IPS-20b (cell line): ENCODE results near the gene SCFD2.
"Not testable (repeated sequence)": the region's sequence is repeated elsewhere in the genome, so short reads cannot be mapped to it uniquely, and the experiment has no call there.

Source experiments
- H3K27ac ChIP-seq: one replicate; pipeline ENCODE4 v1.5.1; 2013; ENCODE audit warnings: low read length
- H3K27me3 ChIP-seq: 2 replicates; pipeline ENCODE4 v1.6.1; 2013; ENCODE audit warnings: mild to moderate bottlenecking, low read length, inconsistent platforms; ENCODE audit not compliant: insufficient read depth
- H3K36me3 ChIP-seq: 2 replicates; pipeline ENCODE4 v1.6.1; 2013; ENCODE audit warnings: low read depth, mild to moderate bottlenecking, inconsistent platforms, low read length, moderate library complexity; ENCODE audit not compliant: insufficient read depth
- H3K4me1 ChIP-seq: 2 replicates; pipeline ENCODE4 v1.6.1; 2013; ENCODE audit warnings: mild to moderate bottlenecking, control low read depth, inconsistent platforms, low read length, moderate library complexity; ENCODE audit not compliant: insufficient read depth
- H3K4me3 ChIP-seq: 2 replicates; pipeline ENCODE4 v1.5.1; 2013; ENCODE audit warnings: mild to moderate bottlenecking, low read length, inconsistent platforms
- H3K9ac ChIP-seq: 2 replicates; pipeline ENCODE4 v1.6.1; 2013; ENCODE audit warnings: low read depth, mild to moderate bottlenecking, inconsistent platforms, low read length, moderate library complexity
- H3K9me3 ChIP-seq: 2 replicates; pipeline ENCODE4 v1.6.1; 2013; ENCODE audit warnings: mild to moderate bottlenecking, low read depth, low read length, inconsistent platforms; ENCODE audit not compliant: insufficient read depth

Gene SCFD2

DNA sequence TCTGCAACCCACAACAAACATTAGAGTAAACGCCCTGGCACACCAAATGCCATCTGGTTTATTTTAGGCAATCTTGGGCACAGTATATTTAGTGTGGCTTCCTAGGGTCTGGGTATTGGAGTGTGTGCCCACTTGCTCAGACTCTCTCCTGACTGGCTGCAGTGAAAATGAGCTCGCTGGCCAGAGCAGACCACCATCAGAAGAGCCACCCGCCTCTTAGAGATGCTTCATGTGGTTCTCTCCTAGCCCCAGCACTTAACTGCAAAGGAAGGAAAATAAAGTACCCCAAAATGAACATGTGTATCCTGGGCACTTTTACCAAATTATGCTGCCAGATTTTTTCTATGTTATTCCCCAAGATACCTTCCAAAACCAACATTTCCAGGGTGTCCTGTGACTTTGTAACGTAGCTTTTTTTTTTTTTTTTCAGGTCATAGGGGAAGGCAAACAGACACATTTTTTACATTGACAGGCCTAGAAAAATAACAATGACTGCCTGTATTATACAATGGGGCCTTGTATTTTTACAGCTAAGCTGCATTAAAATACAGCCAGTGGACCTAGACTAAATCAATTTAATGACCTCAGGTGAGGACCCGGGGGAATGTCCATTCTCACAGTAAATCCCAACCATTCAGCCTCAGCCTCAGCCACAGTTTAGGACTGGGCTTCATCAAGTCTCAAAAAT is 310.0 kb downstream of the SCFD2 start:
- H3K9ac ChIP-seq = no peak overlapping the region

DNA sequence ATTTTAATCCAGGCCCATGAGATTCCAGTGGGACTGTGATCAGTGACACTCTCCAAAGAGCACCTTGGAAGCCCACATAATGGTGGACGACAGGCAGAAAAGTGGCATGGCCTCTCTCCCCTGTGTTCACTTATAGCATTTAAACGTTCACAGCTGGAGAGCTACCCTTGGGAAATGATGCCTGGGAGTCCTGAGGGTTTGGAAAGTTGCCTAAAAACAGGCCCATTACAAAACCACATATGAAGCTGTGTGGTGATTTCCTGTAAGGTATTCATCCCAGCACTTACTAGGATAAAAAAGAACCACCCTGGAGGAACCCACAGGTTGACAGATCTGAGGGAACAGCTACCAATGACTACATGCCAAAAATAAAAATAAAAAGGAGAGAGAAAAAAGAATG is 310.6 kb downstream of the SCFD2 start:
- Histone ChIP-seq H3K9ac (no peak overlapping the region), H3K27ac (no peak overlapping the region), H3K27me3 (no peaks in the 10 kb centered on the region), H3K4me1 (no peaks in the 10 kb centered on the region), H3K9me3 (no peaks in the 10 kb centered on the region), H3K36me3 (no peaks in the 10 kb centered on the region), H3K4me3 (no peak overlapping the region)

More for the DNA sequence above, 310.0 kb downstream of the SCFD2 start:
- H3K9me3 ChIP-seq = no peaks in the 10 kb centered on the region
- no peaks in the 10 kb centered on the region for H3K27me3 ChIP-seq
- no peaks in the 10 kb centered on the region for H3K36me3 ChIP-seq
- no peak overlapping the region for H3K4me3 ChIP-seq
- no peak overlapping the region for H3K27ac ChIP-seq
- no peaks in the 10 kb centered on the region for H3K4me1 ChIP-seq

DNA sequence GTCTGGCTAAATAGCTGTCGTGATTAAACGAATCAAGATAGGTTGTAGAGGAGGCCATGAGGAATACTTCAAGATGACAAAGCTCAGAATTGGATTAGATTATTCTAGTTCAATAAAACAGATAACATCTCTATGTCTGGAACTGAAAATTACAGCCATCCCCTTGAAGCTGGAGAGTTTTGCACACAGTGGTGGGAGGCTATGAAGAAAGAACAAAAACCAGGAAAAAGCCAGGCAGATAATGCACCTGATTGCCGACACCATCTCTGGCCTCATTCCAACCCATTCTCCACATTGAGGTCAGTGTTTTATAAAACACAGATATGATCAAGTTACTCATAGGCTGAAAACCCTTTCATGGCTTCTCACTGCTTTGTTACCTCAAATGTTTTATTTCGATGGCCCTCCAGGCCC is 315.5 kb downstream of the SCFD2 start:
- Histone ChIP-seq H3K4me1 (no peaks in the 10 kb centered on the region), H3K9me3 (no peaks in the 10 kb centered on the region), H3K4me3 (no peak overlapping the region), H3K27me3 (no peaks in the 10 kb centered on the region), H3K9ac (no peak overlapping the region), H3K27ac (no peak overlapping the region), H3K36me3 (no peaks in the 10 kb centered on the region)

DNA sequence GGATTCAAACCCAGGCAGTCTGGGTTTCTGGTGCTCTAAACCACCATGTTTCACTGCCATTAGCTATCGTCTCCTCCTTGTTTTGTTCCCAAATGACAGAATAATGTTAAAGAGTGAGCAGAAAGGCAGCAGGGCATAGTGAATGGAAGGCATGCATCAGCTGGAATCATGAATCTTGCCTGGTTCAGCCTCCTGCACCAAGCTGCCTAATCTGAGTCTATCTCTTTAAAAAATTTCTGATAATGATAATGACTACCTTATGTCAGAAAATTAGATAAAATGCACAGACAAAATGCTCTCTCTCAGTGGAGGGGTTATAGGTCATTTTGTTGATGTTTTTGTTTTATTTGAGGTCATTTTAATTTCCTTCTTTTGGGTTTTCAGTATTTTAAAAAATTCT is 316.3 kb downstream of the SCFD2 start:
- H3K27me3 ChIP-seq = no peaks in the 10 kb centered on the region
- H3K27ac ChIP-seq = no peak overlapping the region
- no peak overlapping the region for H3K4me3 ChIP-seq
- H3K4me1 ChIP-seq = no peaks in the 10 kb centered on the region
- H3K36me3 ChIP-seq = no peaks in the 10 kb centered on the region
- no peaks in the 10 kb centered on the region for H3K9me3 ChIP-seq
- no peak overlapping the region for H3K9ac ChIP-seq

DNA sequence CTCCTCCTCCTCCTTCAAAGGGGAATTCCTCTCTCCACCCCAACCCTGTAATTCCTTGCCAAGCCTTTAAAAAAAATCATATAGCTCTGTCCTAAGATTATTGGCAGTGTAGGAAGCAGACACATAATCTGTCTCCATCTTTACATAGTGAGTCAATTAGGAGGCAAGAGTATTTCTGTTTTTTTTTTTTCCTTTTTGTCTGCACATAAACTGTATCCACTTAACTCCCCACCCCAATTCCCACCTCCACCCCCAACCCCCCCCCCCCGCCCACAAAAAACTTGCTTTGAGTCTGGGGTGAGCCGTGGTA is 321.3 kb downstream of the SCFD2 start:
- Histone ChIP-seq H3K4me3 (no peak overlapping the region), H3K27me3 (no peaks in the 10 kb centered on the region), H3K9me3 (no peaks in the 10 kb centered on the region), H3K36me3 (no peaks in the 10 kb centered on the region), H3K9ac (no peak overlapping the region), H3K4me1 (no peaks in the 10 kb centered on the region), H3K27ac (no peak overlapping the region)

DNA sequence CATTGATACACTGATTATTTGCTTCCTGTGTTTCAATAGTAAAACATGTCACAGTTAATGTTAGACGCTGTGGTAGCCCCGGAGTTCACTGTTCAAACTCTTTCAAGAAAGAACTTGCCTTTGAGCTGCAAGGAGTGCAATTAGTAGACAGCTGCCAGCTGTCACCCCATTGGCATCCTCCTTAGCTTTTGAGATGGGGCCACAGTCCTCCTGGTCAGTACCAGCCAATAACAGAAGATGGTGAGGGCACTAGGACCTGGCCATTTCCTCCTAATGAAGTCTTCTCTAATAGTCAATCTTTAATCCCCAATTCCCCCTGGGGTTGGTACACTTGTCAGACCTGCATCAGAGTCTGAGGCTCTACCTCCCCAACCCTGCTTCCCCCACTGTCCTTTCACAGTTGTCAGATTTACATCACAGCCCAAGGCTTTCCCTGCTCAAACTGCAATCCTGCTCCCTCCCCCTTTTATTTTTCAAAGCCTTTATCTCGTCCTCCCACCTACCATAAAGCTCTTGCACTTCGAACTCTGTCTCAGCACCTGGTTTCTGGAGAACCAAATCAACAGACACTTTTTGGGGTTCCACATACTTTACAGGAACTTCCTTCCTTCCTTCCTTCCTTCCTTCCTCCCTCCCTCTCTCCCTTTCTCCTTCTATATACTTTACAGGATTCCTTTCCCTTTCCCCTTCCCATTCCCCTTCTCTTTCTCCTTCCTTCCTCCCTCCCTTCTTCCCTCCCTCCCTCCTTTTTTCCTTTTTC is 321.8 kb downstream of the SCFD2 start:
- Histone ChIP-seq H3K9me3 (no peaks in the 10 kb centered on the region), H3K4me3 (no peak overlapping the region), H3K27ac (no peak overlapping the region), H3K4me1 (no peaks in the 10 kb centered on the region), H3K36me3 (no peaks in the 10 kb centered on the region), H3K27me3 (no peaks in the 10 kb centered on the region), H3K9ac (no peak overlapping the region)

DNA sequence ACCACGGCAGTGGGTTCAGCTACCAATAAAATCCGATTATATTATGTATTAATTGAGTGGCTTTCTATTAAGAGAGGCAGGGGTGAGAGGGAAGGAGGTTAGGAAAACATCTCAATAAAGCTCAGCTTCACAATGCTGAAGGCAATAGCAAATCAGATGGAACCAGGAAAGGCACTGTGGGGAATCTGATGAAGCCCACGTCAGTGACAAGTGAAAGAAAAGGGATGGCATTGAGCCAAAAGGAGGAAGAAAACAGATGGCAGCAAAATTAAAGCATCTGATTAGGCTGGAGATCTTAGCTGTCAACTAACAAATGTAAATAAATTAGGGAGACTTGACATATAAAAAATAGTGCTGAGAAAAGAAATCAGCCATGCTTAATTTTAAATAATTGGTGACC is 322.8 kb downstream of the SCFD2 start:
- H3K36me3 ChIP-seq = no peaks in the 10 kb centered on the region
- no peak overlapping the region for H3K4me3 ChIP-seq
- H3K4me1 ChIP-seq = no peaks in the 10 kb centered on the region
- H3K27ac ChIP-seq = no peak overlapping the region
- H3K27me3 ChIP-seq = no peaks in the 10 kb centered on the region
- H3K9ac ChIP-seq = no peak overlapping the region
- no peaks in the 10 kb centered on the region for H3K9me3 ChIP-seq

DNA sequence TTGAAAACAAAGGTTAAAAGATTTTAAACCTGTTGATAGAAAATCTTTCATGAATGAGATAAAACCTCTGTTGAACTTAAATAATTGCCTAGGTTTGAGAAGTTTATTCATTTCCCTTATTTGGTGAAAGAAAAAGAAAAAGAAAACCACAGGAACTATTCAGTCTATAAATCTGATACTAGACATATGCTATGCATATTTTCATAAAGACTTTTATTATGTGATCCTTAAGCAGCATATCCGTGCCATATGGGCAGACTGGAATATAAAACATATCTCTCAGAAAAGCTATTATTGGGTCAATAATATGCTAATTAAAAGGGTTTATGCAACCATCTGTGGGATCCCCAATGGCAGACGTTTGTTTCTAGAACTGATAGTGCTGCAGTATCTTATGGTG is 325.0 kb downstream of the SCFD2 start:
- no peaks in the 10 kb centered on the region for H3K27me3 ChIP-seq
- H3K9me3 ChIP-seq = no peaks in the 10 kb centered on the region

DNA sequence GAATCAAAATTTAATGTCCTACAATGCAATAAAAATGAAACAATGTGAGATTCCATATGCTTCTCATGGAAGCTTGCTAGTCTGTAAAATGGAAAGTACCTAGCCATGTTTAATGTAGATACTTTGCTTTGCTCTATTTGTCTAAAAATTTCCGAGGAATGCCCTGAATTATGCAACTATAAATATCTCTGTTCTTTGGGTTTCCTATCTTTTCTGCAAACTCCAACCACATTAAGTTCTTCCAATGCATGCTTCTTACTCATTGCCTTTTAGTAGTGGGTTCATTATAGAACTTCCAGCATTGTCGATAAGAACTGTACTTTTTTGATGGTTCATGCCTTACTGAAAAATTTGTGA is 325.4 kb downstream of the SCFD2 start:
- H3K9me3 ChIP-seq = no peaks in the 10 kb centered on the region
- no peaks in the 10 kb centered on the region for H3K27me3 ChIP-seq
- no peak overlapping the region for H3K27ac ChIP-seq
- no peak overlapping the region for H3K4me3 ChIP-seq
- no peaks in the 10 kb centered on the region for H3K36me3 ChIP-seq
- H3K4me1 ChIP-seq = no peaks in the 10 kb centered on the region
- H3K9ac ChIP-seq = no peak overlapping the region

More for the DNA sequence above, 325.0 kb downstream of the SCFD2 start:
- Histone ChIP-seq H3K27ac (no peak overlapping the region), H3K36me3 (no peaks in the 10 kb centered on the region), H3K9ac (no peak overlapping the region), H3K4me1 (no peaks in the 10 kb centered on the region), H3K4me3 (no peak overlapping the region)

DNA sequence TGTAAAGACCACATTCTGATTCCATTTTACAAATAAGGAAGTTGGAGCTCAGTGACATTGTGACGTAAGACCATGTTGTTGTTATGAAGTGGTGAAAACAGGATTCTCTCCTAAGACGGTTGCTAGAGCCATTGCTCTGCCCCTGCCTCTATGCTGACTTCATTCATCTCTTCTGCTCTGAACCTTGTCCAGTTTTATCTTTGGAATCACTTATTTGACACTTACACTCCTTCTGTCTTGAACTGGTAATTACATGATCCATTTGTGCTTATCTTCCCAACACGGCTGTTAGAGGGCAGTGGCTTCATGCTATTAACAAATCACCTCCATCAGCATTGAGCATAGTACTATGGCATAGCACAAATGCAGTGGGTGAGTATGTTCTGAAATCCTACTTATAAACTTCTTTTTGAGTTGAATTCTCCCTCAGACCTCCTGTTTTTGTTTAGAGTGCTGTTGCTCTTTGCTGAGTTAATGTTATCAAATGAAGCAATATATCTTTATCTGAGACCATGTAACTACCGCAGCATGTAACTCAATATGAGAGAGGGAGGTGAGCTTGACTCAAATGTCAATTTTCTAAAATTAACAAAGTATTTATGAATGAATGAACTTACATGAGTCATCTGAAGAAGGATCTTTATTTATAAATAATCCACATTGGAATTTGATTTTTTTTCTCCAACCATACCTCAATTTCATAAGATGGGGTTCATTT is 326.0 kb downstream of the SCFD2 start:
- H3K27ac ChIP-seq = no peak overlapping the region
- no peaks in the 10 kb centered on the region for H3K4me1 ChIP-seq
- H3K9me3 ChIP-seq = no peaks in the 10 kb centered on the region
- H3K9ac ChIP-seq = no peak overlapping the region
- no peaks in the 10 kb centered on the region for H3K36me3 ChIP-seq
- H3K4me3 ChIP-seq = no peak overlapping the region
- H3K27me3 ChIP-seq = no peaks in the 10 kb centered on the region

DNA sequence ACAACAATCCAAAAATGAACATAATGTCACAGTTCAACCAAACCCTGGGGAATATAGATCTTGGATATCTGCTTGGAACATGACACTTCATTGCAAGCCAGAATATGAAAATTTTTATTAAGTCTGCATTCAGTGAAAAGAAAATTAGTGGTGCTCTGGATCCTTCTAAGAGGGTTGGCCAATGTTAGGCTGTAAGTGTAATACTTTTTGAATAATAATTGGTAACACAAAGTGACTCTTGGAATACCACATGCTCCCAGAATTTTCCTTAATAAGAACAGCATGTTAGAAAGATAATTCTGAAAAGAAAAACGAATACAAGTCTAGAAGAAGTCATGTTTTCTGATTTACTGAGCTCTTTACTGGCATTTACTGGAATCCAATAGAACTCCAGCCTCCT is 328.0 kb downstream of the SCFD2 start:
- Histone ChIP-seq H3K9ac (no peak overlapping the region), H3K9me3 (no peaks in the 10 kb centered on the region), H3K27me3 (no peaks in the 10 kb centered on the region), H3K36me3 (no peaks in the 10 kb centered on the region), H3K4me1 (no peaks in the 10 kb centered on the region), H3K4me3 (no peak overlapping the region), H3K27ac (no peak overlapping the region)

DNA sequence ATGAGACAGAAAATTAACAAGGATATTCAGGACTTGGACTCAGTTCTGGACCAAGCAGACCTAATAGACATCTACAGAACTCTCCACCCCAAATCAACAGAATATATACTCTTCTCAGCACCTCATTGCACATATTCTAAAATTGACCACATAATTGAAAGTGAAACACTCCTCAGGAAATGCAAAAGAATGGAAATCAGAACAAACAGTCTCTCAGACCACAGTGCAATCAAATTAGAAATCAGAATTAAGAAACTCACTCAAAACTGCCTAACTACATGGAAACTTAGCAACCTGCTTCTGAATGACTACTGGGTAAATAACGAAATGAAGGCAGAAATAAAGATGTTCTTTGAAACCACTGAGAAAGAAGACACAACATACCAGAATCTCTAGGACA is 333.0 kb downstream of the SCFD2 start:
- not testable (repeated sequence) for H3K27me3 ChIP-seq, H3K36me3 ChIP-seq, H3K4me1 ChIP-seq, H3K4me3 ChIP-seq, H3K9ac ChIP-seq, H3K9me3 ChIP-seq, H3K27ac ChIP-seq
